Amygdala (tissue), 56 donors: ENCODE measurements around the gene PDE4D.
"Not testable (repeated sequence)": the region's sequence is repeated elsewhere in the genome, so short reads cannot be mapped to it uniquely, and the experiment has no call there.

Source experiments
- DNase-seq, 56 donors: peaks; one replicate each; lab custom pipeline; 2025; lab: John Stamatoyannopoulos, UW

PDE4D gene

DNA sequence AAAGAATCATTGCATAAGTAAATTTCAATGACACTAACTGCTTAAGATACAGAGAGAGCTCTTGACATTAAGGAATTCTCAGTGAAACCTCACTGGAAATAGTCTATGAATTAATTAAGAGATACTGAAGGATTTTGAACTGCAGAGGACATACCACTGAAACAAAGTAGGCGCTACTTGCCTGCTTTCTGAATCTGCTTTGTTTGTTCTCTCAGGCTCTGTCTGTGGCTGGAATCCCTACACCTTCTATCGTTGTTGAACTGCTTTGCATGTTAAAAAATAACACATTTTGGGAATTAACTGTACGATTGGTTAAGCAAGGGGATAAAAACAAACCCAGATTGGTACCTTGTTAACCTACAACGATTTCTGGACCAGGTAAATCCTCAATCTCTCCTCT lies 435.2 kb downstream of the PDE4D start:
- no peak for DNase-seq

DNA sequence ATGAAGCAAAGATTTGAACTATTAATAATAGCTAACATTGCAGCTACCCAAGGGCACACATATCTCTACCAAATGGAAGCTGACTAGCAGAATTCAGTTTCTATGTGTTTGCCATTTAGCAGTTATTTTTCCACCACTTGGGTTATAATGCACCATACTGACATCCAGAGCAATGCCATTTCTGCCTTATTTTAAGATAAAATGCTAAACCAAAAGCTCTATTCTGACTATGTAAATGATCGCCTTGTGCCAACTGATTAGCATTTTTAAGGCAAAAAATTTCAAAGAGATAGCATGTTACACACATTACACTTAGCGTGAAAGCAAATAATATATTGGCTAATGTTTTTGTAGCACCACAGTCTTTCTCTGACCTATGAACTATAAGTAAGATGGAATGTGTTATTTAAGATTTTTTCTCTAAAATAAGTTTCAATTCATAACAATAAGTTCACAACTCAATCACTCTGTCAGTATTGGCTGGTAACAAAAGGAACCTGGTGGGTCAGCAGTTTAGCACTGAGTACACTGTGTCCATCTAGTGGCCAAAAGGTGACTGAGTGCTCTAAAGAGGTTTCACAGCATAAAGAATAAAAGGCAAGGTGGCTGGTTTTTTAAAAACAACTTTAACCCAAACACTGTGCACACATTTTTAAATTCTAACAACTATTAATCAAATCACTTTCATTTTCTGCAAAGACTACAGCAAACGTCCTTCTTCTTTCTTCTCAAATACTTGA lies 443.5 kb downstream of the PDE4D start:
- DNase-seq = no peak

DNA sequence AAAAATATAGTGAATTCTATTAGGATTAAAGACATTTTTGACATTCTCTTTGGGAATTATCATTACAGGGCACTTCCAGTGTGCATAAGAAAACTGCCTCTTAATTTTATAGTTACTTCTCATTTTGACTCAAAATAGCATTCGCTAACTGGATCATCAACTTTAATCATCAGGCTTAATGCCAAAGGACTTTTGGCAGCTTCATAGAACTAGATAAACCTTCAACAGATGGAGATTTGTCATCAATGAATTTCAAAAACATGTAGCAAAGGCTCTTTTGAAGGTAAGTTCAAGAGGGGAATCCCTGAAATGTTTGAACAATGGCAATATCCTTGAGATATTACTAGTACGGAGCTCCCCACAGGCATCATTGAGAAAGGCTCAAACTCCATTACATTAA lies 447.2 kb downstream of the PDE4D start:
- no peak for DNase-seq

DNA sequence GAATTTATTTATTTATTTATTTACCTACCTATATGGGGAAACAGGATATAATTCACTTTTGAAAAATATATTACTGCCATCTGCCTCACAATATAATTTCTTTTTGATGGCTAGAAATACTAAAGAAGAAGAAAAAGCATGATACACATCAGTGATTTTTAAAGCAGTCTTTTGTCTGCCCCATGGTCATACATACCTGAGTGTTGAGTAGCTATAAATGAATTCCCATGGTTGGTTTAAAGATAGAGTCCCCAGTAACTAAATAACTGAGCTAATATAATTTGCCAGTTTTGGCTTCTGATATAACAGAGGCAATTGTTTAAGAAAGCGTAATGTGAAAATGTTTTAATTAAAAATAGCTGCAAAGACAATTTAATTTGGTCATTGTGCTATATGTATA lies 447.8 kb downstream of the PDE4D start:
- no peak for DNase-seq

DNA sequence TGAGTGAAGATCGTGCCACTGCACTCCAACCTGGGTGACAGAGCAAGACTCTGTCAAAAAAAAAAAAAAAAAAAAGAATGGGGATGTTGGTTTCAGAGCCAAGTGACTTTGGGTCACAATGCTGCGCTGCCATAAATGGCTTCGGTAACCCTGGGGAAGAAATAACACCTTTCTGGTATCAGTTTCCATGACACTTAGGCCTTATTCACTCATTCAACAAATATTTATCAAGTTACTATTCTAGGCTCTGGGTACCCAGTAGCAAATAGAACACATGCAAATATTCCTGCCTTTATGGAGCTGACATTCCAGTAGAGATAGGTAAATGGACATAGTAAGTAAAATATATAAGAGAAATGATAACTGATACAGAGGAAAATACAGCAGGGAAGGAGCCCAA lies 454.2 kb downstream of the PDE4D start:
- DNase-seq = no peak

DNA sequence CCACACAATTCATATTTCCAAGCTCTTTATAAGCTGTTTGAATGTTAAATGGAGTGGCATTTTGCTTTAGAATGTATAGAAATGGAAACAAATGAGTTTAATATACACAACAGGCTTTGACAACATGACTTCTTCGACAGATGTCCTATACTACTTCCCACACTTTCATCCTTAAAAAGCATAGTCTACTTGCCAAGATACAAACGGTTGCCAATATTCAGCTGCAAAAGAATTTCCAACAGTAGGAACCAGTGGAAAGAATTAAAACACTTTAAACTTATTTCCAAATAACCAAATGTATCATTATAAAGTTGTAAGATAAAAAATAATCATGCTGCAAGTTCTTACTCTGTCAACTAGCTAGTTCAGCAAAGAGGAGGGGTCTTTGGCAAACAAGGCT lies 456.4 kb downstream of the PDE4D start:
- DNase-seq = no peak

DNA sequence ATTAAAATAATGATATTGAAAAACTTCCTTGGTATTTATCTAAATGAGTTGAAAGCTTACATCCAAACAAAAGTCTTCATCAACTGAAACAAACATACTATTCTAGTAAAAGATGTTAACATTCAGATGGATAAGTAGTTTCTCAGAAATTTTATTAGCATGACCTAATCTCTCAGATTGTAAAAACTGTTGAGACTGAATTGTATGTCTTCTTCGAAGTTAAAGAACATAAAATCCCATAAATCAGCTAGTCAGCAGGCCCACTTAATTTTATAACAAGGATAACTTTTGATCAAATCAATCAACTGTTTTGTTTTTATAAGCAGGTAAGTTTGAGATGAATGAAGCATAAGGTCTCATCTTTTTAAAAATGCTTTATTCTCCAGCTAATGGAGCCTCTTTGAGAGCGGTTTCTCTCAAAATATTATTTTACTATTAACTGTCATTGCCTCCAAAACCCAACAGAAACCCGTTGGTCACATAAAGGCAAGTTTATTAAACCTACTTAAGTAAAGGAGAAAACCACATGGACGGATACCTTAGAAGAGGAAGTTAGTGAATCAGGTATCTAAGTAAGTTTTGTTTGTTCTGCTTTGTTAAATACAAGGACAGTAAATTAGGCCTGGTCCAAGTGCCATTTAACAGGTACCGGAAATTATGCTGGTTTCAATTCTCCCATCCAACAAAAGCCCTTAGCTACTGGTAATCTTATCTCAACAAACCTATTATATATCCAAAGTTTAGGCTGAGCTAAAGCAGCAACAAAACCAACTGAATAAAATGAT lies 457.0 kb downstream of the PDE4D start:
- no peak for DNase-seq

DNA sequence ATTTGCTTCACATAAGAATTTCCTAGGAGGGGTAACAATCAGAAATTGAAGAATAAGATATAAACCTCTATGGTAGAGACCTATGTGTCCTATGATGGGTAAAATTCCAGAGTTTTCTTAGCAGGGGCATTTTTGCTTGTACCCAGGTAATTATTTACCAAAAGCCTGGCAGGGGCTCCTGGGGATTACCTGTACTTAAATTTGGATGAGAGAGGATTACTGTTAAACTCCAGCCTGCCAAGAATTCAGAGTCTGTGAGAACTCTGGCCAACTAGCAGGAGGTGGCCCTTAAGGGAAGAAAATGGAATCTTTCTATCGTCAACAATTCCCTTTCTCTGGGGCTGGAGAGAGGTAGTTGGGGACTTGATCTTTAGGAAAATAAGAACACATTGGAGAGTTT lies 460.4 kb downstream of the PDE4D start:
- no peak for DNase-seq

DNA sequence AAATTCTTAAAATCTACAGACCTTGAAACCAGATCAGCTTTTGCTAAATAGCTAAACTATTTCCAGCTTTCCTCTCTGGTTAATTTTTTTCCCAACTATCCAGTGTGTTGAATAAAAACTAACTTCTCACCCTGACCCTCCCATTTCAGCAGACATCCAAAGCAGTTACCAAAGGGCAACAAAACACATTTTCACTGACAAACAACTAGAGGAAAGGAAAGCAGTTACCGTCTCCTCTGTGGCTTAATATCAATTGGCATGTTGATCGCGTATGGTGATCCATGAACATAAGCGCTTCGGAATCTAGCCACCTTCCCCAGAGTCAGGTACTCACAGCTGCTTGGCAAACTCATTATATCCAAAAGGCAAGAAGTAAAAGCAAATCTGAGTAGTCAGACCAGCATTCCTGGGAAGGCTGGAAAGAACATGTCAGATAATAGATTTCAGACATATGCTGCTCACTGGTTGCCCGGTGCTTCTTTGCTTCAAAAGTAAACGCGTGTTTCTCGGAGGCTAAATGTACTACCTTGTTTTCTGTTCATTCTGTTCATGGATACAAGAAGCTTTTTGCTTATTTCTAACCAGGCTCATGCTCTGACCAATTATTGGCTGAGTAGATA lies 463.4 kb downstream of the PDE4D start:
- DNase-seq = no peak

DNA sequence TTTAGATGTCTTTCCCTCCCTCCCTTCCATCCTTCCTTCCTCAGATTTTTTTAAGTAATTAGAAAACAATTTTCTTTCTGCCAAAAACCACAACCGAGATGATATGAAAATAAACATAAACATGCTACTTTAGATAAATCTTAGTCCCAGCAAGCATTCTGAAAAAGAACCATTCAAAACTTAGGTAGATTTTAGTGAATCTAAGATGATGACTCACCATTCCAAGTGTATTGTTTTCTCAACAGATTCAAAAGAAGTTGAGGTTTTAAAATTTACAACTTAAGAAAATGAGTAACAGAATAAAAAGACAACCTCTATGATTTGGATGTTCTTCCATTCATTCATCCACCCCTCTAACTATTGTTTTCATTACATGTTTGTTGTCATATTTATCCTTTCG lies 465.1 kb downstream of the PDE4D start:
- DNase-seq = no peak

DNA sequence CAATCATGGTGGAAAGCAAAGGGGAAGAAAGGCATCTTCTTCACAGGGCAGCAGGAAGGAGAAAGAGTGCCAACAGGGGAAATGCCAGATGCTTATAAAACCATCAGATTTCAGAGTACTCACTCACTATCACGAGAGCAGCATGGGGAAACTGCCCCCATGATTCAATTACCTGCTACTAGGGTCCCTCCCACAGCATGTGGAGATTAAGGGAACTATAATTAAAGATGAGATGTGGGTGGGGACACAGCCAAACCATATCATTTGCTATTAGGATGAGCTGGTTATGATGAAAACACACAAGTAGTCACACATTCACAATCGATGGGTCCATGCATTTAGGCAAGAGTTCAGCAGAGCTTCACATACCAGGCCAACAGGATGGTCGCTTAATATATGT lies 469.0 kb downstream of the PDE4D start:
- no peak for DNase-seq

DNA sequence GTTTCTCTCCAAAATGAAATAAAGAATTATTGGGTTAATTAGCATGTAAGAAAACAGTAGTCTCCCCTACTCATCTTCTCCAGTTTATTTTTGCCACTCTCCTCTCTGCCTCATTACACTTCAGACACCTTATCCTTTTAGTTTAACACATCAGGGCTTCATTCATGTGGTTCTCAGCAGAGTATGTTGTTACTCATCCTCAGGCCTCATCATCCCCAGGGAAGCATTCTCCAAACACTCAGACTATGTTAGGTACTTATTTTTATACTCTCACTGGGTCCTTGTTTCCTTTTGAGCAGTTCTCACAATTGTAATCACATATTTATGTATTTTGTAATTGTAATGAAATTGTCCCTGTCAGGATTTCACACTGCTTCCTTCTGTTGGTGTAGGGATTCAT lies 470.5 kb downstream of the PDE4D start:
- no peak for DNase-seq

DNA sequence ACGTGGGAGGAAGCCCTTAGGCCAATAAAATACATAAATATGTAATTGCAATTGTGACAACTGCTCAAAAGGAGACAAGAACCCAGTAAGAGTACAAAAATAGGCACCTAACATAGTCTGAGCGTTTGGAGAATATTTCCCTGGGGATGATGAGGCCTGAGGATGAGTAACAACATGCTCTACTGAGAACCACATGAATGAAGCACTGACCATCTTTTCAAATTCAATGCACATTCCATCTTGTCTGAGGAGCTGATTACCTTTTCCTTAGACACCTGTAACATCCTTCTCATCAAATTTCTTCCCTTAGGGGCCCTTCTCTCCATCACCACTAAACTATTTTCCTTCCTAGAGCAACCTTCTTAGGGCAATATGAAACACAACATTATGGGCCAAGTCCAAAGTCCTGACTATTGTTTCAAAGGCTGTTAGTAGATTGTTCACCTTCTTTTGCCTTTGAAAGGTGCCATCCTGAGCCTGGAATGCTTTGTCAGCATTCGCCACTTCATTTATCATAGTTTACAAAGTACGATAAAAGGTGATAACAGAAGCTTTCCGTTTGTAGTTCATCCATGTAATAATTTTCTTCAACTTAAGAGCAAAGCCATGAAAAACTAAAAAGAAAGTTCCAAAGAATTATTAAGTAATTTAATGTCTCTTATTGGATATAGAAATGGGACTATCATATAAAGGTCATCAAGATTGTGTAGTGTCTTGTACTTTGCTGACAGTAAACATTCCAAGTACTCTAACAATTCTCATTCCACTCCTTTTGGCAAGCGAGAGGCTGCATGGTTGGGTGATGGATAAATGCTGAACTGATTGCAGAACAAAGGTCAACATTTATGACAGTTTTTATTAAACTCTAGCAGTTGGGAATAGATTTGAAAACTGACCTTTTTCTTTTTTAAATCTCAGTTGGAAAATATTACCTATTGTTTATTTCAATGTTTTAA lies 471.3 kb downstream of the PDE4D start:
- no peak for DNase-seq

DNA sequence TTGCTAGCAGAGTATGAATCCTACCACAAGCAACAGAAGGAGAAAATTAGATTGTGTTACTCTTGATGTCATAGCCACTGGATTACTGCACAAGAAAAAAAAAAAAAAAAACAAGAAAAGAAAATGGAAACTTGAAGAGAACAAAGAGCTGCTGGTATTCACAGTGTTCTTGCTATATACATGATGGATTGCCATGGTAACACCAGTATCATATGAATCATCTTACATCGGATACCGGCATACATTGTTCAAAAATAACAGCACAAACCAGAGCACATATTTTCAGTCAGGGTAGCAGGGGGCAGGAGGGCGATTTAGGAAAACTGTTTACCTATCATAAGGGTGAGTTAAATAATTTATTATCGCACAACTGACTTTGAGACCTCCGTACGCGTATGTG lies 472.9 kb downstream of the PDE4D start:
- no peak for DNase-seq

DNA sequence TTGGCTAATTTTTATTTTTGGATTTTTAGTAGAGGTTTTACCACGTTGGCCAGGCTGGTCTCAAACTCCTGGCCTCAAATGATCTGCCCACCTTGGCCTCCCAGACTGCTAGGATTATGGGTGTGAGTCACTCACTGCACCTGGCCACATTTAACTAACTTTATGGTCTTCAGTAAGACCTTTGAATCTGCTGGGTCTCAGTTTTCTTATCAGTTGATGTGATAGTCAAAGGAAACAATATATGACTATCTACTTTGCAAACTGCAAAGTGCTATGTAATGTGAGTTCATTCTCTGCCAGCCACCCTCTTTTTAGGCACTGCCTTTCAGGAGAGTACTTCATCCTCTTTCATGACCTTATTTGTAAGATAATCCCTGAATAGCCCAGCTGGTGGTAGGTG lies 474.7 kb downstream of the PDE4D start:
- DNase-seq = no peak

DNA sequence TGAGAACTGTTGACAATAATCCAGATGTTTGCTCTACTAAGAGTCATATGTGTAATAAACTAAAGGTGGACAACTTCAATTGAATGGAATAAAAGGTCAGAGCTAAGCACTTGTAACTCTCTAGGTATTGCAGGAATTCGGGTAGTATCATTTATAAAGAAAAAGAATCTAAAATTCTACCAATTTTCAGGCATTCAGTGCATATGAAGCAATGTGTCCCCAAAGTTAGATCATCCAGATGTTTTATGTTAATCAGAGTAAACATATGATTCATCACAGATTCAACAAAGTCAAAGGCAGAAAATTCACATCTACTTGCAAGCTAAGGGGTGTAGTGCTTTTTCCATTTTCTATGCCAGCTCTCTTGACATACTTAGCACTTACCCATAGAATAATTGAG lies 477.1 kb downstream of the PDE4D start:
- no peak for DNase-seq

DNA sequence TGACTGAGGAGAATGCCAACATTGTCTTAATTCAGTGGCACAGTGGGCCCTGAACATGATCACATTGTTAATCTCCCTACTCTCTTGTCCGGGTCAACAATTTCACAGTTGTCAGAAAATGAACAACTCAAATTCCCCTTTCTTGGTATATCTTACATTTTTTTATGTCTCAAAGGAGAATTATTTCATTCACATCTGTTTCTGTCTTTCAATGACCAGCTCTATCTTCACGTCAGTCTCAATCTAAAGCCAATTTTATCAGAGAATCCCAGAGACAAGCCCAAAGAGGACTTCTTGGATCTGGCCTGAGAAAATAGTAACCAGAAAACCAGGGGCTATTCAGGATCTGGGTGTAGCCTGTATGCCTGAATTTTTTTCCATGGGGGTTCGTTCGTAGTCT lies 477.5 kb downstream of the PDE4D start:
- no peak for DNase-seq

DNA sequence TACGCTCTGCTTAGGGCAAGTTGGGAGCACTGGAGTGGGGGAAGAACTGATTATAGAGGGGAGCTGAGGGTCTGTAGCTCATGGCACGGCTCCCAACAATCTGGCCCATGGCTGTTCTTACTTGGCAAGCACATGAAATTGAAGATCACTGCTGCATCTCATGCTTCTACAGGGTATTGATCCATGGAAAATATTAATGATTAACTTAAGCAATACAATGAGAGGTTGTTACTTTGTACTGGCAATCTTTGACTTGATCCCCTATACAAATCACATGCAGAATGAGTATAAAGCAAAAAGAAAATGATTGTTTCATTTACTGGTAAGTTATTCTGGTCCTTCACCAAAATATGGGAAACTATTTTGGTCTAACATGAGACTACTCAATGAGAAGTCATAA lies 481.1 kb downstream of the PDE4D start:
- DNase-seq = no peak

DNA sequence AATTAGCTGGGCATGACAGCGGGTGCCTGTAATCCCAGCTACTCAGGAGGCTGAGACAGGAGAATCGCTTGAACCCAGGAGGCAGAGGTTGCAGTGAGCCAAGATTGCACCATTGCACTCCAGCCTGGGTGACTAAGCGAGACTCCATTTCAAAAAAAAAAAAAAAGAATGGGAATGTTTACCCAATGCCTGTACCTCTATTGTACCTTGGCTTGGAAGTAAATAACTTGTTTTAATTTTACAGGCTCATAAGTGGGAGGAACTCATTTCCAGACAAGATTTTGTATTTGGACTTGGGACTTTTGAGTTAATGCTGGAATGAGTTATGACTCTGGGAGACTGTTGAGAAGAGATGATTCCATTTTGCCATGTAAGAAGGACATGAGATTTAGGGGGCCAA lies 484.5 kb downstream of the PDE4D start:
- DNase-seq = not testable (repeated sequence)

DNA sequence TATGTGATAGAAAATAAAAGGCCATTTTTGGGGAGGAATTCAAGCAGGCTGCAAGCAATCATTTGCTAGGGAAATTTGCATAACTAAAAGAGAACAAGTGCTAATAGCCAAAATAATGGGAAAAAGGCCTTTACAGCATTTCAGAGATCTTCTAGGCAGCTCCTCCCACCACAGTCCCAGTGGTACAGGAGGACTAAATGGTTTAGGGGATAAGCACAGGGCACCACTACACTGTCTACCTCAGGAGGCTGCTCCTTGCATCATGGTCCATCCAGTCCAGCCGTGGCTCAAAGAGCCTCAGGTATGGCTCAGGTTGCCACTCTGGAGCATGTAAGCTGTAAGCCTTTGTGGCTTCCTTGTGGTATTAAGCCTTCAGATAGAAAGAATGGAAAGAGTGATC lies 485.6 kb downstream of the PDE4D start:
- DNase-seq = no peak

DNA sequence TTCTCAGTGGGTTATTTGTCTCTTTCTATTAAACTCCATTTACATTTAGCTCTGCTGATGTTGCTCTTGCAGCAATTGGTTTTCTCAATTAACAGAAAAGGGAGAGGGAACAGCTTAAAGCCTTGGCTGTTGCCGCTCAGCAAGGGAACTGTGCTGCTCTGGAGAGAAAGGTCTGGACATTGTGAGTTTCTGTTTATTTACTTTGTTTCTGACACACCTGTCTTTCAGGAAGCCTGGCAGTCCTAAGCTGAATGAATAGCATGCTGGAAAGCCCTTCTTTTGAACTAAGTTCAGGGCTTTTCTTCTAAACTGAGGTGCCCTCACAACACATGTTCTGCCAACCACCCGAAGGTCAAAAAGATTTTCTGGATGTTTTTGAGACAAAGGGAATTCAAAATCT lies 491.9 kb downstream of the PDE4D start:
- DNase-seq = no peak
